Keratinocyte (primary cell): Measurements from ENCODE around the gene PDE1A. TPM values are rescaled to one million over a fixed set of nuclear protein-coding genes. Genes with fewer than 3 reads are reported as not detected.

Experiments
- DNase-seq: peaks from one replicate; pipeline ENCODE4 v3.0.0-alpha.2; 2011; ENCODE audit warnings: low read depth, missing footprints, low spot score
- FAIRE-seq: peaks from 2 replicates; lab custom pipeline; 2011; peaks lifted over from hg19 to GRCh38; lab: Jason Lieb, UNC
- H2AFZ ChIP-seq: 2 replicates; pipeline ENCODE4 v1.6.0; 2012; ENCODE audit warnings: low read length, control low read depth, inconsistent platforms; ENCODE audit not compliant: control insufficient read depth
- H3K27ac ChIP-seq: 2 replicates; pipeline ENCODE4 v1.5.1; 2011; ENCODE audit warnings: low read length; ENCODE audit not compliant: control insufficient read depth, insufficient read depth
- H3K27me3 ChIP-seq: 3 replicates; pipeline ENCODE4 v1.6.0; 2011; ENCODE audit warnings: low read length; ENCODE audit not compliant: control insufficient read depth, insufficient read depth; ENCODE audit errors: extremely low read depth
- H3K36me3 ChIP-seq, 2 experiments: 2 replicates in 1 of 2; 3 replicates in 1 of 2; pipeline ENCODE4 v1.5.1; 2011; ENCODE audit warnings: low read length in 2 of 2, mild to moderate bottlenecking in 1 of 2; ENCODE audit not compliant: control insufficient read depth in 2 of 2, insufficient read depth in 2 of 2; ENCODE audit errors: extremely low read depth in 1 of 2
- H3K4me1 ChIP-seq: 3 replicates; pipeline ENCODE4 v1.5.1; 2011; ENCODE audit warnings: low read length; ENCODE audit not compliant: control insufficient read depth, insufficient read depth; ENCODE audit errors: extremely low read depth
- H3K4me2 ChIP-seq: 3 replicates; pipeline ENCODE4 v1.6.0; 2011; ENCODE audit warnings: low read depth, low read length; ENCODE audit not compliant: control insufficient read depth, insufficient read depth; ENCODE audit errors: extremely low read depth
- H3K4me3 ChIP-seq, 3 experiments: fragments of 200-600 bp in 1 of 3; sonication (generic) in 1 of 3; 2 replicates in 2 of 3; 3 replicates in 1 of 3; pipeline ENCODE4 v1.5.1; 2011 to 2016; ENCODE audit warnings: low read length in 3 of 3, mild to moderate bottlenecking in 3 of 3, control low read depth in 2 of 3, inconsistent platforms in 1 of 3, low read depth in 1 of 3, mixed read lengths in 1 of 3, mixed run types in 1 of 3, moderate library complexity in 1 of 3; ENCODE audit not compliant: control insufficient read depth in 2 of 3, insufficient read depth in 2 of 3; ENCODE audit errors: extremely low read depth in 1 of 3
- H3K79me2 ChIP-seq: 2 replicates; pipeline ENCODE4 v1.6.0; 2012; ENCODE audit warnings: low read length; ENCODE audit not compliant: control insufficient read depth, insufficient read depth
- H3K9ac ChIP-seq: 3 replicates; pipeline ENCODE4 v1.6.0; 2011; ENCODE audit warnings: low read length; ENCODE audit not compliant: control insufficient read depth, insufficient read depth; ENCODE audit errors: extremely low read depth
- H3K9me1 ChIP-seq: 3 replicates; pipeline ENCODE4 v1.6.0; 2011; ENCODE audit warnings: low read length; ENCODE audit not compliant: control insufficient read depth, insufficient read depth; ENCODE audit errors: extremely low read depth
- H3K9me3 ChIP-seq: 2 replicates; pipeline ENCODE4 v1.5.1; 2012; ENCODE audit warnings: low read depth, low read length; ENCODE audit not compliant: control insufficient read depth
- H4K20me1 ChIP-seq: 3 replicates; pipeline ENCODE4 v1.6.0; 2011; ENCODE audit warnings: low read length; ENCODE audit not compliant: control insufficient read depth, insufficient read depth; ENCODE audit errors: extremely low read depth
- CTCF ChIP-seq, 3 experiments: IDR thresholded peaks in 1 of 3; conservative IDR thresholded peaks in 1 of 3; optimal IDR thresholded peaks in 1 of 3; 2 replicates in 2 of 3; 3 replicates in 1 of 3; pipeline versions ENCODE3 to v1.5.1; 2011; ENCODE audit warnings: low read length in 3 of 3, mild to moderate bottlenecking in 3 of 3, moderate library complexity in 2 of 3, control low read depth in 1 of 3, inconsistent platforms in 1 of 3; ENCODE audit not compliant: insufficient read depth in 2 of 3; ENCODE audit errors: extremely low read depth in 1 of 3
- EZH2 ChIP-seq: IDR thresholded peaks from one replicate; pipeline ENCODE4 v1.6.1; 2012; ENCODE audit warnings: inconsistent platforms, mild to moderate bottlenecking, low read length, moderate library complexity
- dilution Hi-C: fragments of 300-500 bp; cut with MboI; formaldehyde crosslinking; loops from one replicate; pipeline ENCODE4 v1.7.0; 2020; ENCODE audit warnings: low sequenced_read_pairs; ENCODE audit not compliant: extremely low pct_ligation_motif_present
- polyA plus RNA-seq, 5 experiments: library from polyadenylated mRNA; depleted of rRNA in 3 of 5; stranded (reverse) in 3 of 5; stranded (forward) in 1 of 5; unstranded in 1 of 5; fragments of >200 nt; gene quantifications; 1 replicate in 1 of 5; 2 replicates in 3 of 5; 3 replicates in 1 of 5; pipeline versions ENCODE4 v1.2.1 to v1.2.3, GENCODE V29; 2011 to 2012; ENCODE audit warnings: missing spikeins in 2 of 5, low read depth in 1 of 5, low replicate concordance in 1 of 5

Gene PDE1A
- polyA plus RNA-seq, 1 donor (not counting 4 experiments of a cell fraction or from before 2014, with no cell fraction given) = 0.10 TPM

DNA sequence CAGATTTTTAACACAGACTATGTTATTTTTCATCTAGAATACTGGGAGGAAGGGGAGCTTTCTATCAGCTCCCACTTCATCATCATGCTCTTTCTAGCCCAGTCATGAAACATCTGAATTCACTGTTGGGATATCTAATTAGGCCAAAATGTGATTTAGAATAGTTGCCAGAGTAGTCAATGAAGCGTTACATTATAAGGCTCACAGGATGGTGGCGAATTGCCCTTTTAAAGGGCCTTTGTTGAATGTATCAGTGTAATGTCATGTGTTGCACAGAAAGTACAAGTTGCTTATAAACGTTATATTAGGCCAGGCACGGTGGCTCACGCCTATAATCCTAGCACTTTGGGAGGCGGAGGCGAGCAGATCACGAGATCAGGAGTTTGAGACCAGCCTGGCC is 45.6 kb downstream of the PDE1A start:
- Histone ChIP-seq H3K9ac (no peak overlapping the region), H3K79me2 (no peaks in the 10 kb centered on the region), H3K9me1 (no peaks in the 10 kb centered on the region), H3K4me2 (no peak overlapping the region), H3K9me3 (peaks cover 2% of the 10 kb centered on the region), H3K4me3 (no peak overlapping the region), H3K4me1 (no peaks in the 10 kb centered on the region), H3K27me3 (no peaks in the 10 kb centered on the region), H4K20me1 (no peaks in the 10 kb centered on the region), H3K27ac (no peak overlapping the region), H2AFZ (no peak overlapping the region), H3K36me3 (no peaks in the 10 kb centered on the region)
- TF ChIP-seq CTCF (optimal IDR thresholded peaks at IDR 0.05 in 1 of 3, IDR thresholded peaks at IDR 0.05 in 1 of 3, conservative IDR thresholded peaks at IDR 0.05 in 1 of 3; ENCODE audit: extremely low read depth in 1 of 3, insufficient read depth in 2 of 3, low read length in 3 of 3) = no peak
- TF ChIP-seq EZH2 = no peak
- dilution Hi-C loops = no loop called here
- DNase-seq (no peak), FAIRE-seq (no peak)

DNA sequence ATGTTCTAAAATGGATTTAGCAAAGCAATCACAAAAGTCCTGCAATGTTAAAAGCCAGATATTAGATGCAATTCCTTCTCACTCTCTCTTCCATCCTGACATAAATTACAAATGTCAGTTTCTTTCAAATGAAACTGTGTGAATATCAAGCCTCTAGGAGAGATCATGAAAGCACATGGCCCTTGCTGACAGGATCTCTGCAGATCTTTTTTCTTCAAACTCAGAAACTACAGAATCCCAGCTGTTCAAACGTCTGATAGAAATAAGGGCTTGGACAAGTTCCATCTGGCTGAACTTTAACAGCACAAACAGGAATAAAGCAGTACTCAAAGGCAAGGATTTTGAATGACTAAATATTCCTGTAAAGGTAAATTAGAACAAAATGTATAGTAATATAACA is 47.6 kb downstream of the PDE1A start:
- Histone ChIP-seq H3K4me2 (no peak overlapping the region), H3K9me1 (no peaks in the 10 kb centered on the region), H3K36me3 (no peaks in the 10 kb centered on the region), H3K79me2 (no peaks in the 10 kb centered on the region), H4K20me1 (no peaks in the 10 kb centered on the region), H3K4me3 (no peak overlapping the region), H3K27me3 (no peaks in the 10 kb centered on the region), H2AFZ (peak overlapping the region; percentile 45), H3K9me3 (peaks cover 4% of the 10 kb centered on the region), H3K27ac (no peak overlapping the region), H3K4me1 (no peaks in the 10 kb centered on the region), H3K9ac (no peak overlapping the region)
- TF ChIP-seq EZH2 (no peak), CTCF (optimal IDR thresholded peaks at IDR 0.05 in 1 of 3, IDR thresholded peaks at IDR 0.05 in 1 of 3, conservative IDR thresholded peaks at IDR 0.05 in 1 of 3; ENCODE audit: extremely low read depth in 1 of 3, insufficient read depth in 2 of 3, low read length in 3 of 3) (no peak)
- FAIRE-seq (no peak), DNase-seq (no peak)
- dilution Hi-C loops = no loop called here
